HTR-8/SVneo (cell line): Measurements from ENCODE around the gene PCSK7.
"Not testable (repeated sequence)": the region's sequence is repeated elsewhere in the genome, so short reads cannot be mapped to it uniquely, and the experiment has no call there.

Experiments used
- DNase-seq: peaks from one replicate; pipeline ENCODE4 v3.0.0; 2011; ENCODE audit warnings: low spot score, mixed read lengths; ENCODE audit not compliant: insufficient read length
- FAIRE-seq: peaks from 2 replicates; lab custom pipeline; 2011; peaks lifted over from hg19 to GRCh38; lab: Jason Lieb, UNC

The PCSK7 gene

GRCh38 chr11:117231842-117232091 is at the start of gene PCSK7:
Gene PCSK7 (minus strand): TSS chr11:117232073. CDS start chr11:117229844, 2,229 bp downstream.
- peak; percentile 93 for DNase-seq

DNA sequence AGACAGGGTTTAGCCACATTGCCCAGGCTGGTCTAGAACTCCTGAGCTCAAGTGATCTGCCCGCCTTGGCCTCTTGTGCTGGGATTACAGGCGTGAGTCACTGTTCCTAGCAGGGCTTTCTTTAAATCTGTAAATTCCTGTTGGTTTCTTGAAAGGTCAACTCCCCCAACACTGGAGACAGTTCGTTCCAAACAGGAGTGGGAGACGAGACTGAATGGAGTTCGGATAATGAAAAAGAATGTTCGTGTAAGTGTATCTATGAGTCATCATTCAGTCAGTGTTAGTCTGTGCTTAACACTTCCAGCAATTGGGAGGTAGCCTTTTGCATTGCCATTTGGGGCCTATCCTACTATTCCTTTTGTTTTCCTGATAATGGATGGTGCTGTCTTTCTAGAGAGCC is 49.3 kb upstream of the PCSK7 start:
- DNase-seq: peak; percentile 84
- peak; percentile 90 for FAIRE-seq

More at GRCh38 chr11:117231842-117232091, at the start of gene PCSK7:
- FAIRE-seq: no peak

- no peak for FAIRE-seq
- DNase-seq: no peak
These were observed 48.0 kb upstream of the PCSK7 start for GRCh38 chr11:117279711-117280376.

- FAIRE-seq: no peak
- no peak for DNase-seq
These were observed 46.5 kb upstream of the PCSK7 start for GRCh38 chr11:117278347-117278746.

DNA sequence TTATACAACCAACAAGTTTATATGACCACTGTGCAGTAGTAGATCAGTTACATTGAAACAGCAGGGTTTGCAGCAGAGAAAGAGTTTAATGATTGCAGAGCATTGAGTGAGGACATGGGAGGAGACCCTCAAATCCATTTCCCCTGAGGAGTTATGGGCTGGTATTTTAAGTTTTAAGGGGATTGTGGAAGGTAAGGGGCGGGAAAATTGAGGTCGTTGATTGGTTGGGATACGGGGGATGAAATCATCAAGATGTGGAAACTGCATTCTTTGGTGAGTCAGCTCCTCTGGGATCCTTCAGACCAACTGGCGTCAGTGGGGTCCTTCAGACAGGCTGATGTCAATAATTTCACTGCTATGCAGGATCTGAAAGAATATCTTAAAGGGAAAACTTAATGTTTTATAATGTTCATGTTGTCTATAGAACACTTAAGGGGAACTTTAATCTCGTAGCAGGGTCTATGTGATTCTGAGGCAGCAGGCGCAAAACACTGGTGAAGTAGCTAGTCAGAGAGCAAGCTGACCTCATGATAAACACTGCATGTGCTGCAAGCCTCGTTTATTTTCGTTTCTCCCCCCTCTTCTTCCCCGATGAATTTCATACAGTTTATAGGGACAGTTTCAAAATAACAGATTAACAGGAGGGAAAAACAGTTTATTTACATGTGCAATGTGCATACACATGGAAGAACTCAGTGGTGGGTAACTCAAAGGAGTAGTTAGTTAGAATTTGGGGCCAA is 41.8 kb upstream of the PCSK7 start:
- DNase-seq (peak; percentile 69), FAIRE-seq (peak; percentile 28)

- not testable (repeated sequence) for DNase-seq, FAIRE-seq
These were observed 40.3 kb upstream of the PCSK7 start for GRCh38 chr11:117272175-117272574.

DNA sequence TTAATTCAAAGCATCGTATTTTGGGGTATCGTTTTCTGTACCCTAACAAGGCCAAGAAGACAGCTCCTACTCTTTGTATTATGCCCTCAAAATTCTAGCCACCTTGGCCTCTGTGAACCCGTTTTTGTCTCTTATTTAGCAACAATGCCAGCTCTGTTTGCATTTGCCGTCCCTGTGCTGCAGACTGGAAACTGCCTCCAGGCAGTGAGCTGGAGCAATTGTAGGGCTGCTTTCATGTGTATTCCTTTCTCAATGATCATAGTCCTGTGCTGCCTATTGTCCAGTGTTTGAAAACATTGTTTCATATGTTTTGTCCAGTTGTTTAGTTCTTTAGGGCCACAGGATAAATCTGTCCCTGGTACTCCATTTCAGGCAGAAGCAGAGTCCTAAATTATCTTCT is 39.3 kb upstream of the PCSK7 start:
- DNase-seq (no peak), FAIRE-seq (no peak)

DNA sequence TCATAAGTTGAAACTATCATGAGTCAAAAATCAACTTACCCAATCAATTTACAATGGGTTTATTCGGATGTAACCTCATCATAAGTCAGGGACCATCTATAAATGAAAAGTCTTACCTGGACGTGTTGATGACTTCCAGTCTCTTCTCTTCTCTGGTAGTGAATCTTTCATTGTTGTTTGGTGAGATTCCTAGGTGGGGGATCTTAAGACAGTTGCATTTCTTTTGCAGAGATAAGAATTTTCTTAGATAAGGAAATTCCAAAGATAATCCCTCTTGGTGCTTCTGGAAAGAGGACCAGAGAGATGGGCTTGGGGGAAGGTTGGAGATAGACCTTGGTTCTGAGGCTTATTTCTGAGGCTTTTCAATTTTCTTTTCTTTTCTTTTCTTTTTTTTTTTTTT is 38.0 kb upstream of the PCSK7 start:
- FAIRE-seq: no peak
- DNase-seq: no peak

DNA sequence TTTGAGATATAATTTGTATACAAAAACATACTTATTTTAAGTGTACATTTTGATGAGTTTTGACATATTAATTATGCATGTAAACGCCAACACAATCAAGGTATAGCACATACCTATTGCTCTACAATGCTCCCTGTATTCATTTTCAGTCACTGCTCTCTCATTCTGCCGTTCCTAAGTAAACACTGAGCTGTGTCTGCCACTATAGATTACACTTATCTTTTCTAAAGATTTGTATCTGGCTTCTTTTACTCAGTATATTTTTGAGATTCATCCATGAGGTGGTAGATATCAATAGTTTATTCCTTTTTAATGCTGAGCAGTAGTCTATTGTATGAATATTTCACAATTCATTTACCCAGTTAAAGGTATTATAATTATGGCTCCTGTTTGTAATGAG is 33.9 kb upstream of the PCSK7 start:
- FAIRE-seq: no peak

GRCh38 chr11:117264624-117265323 is 32.9 kb upstream of the PCSK7 start:
- FAIRE-seq, DNase-seq: not testable (repeated sequence)

More for the DNA sequence above, 33.9 kb upstream of the PCSK7 start:
- no peak for DNase-seq

- FAIRE-seq (no peak), DNase-seq (no peak)
These were observed 27.5 kb upstream of the PCSK7 start for GRCh38 chr11:117259417-117259816.

- FAIRE-seq: no peak
- DNase-seq: no peak
These were observed 26.7 kb upstream of the PCSK7 start for GRCh38 chr11:117258576-117258975.

GRCh38 chr11:117256573-117256972 is 24.7 kb upstream of the PCSK7 start:
- no peak for DNase-seq
- no peak for FAIRE-seq

GRCh38 chr11:117255966-117256365 is 24.1 kb upstream of the PCSK7 start:
- DNase-seq: no peak
- FAIRE-seq: no peak

DNA sequence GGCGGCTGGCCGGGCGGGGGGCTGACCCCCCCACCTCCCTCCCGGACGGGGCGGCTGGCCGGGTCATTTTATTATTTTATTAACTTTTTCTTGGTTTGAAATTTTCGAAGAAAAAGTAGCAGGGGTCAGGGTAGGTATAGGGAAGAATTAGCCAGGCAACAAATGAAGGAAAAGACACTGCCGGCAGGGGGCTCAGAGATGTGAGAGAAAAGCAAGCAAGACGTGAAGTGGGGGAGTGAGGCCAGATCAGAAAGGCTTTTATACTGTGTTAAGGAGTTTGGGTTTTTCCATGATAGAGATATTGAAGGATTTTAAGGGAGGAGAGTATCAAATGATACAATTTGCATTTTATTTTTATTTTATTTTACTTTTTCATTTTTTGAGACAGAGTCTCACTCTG is 19.6 kb upstream of the PCSK7 start:
- DNase-seq (no peak), FAIRE-seq (no peak)

DNA sequence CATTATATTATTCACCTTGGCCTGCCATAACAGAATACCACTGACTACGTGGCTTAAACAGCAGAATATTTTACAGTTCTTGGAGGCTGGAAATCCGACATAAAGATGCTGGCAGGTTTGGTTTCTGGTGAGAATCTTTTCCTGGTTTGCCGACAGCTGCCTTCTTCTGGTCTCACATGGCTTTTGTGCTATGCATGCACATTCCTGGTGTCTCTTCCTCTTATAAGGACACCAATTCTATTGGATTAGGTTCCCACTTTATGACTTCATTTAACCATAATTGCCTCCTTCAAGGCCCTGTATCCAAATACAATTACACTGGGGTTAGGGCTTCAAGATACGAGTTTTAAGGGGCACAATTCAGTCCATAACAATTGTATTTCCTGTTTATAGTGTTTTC is 17.7 kb upstream of the PCSK7 start:
- FAIRE-seq: no peak

GRCh38 chr11:117248341-117248740 is 16.5 kb upstream of the PCSK7 start:
- DNase-seq (no peak), FAIRE-seq (no peak)

More for the DNA sequence above, 17.7 kb upstream of the PCSK7 start:
- no peak for DNase-seq

GRCh38 chr11:117239295-117239694 is 7.4 kb upstream of the PCSK7 start:
- DNase-seq (peak; percentile 88), FAIRE-seq (peak; percentile 92)

- DNase-seq: no peak
- no peak for FAIRE-seq
These were observed 6.3 kb upstream of the PCSK7 start for GRCh38 chr11:117238221-117238620.

DNA sequence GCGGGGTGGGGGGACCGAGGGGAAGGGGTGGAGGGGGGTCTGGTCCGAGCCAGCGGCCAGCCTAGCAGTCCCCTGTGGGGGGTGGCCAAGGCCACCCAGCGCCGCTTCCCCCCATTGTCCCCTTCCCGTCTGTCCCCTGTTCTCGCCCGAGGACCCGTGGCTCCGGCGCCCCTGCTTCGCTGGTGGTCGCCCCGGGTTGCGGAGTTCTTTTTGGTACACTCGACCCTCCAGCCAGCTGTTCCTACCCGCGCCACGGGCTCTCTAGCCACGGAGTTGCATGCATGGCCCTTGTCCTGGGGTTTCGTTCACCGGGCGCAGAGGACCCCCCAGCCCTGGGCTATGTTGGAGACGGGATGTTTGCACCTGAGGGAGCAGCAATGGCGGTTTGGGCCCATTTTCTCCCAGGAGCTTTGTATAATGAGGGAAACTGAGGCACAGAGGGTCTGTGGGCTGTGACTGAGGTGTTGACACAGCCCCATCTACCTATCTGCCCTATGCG is 1.1 kb upstream of the PCSK7 start:
- FAIRE-seq: no peak
- peak; percentile 17 for DNase-seq
